HEK293 (cell line): ENCODE data around the gene DLG2.

ENCODE experiments used
- KLF10 ChIP-seq: fragments of 450-650 bp; IDR thresholded peaks from 2 replicates; pipeline ENCODE4 v1.5.1; 2018; ENCODE audit warnings: missing biosample characterization, mild to moderate bottlenecking, missing genetic modification characterization
- TCF7L2 ChIP-seq: IDR thresholded peaks from 2 replicates; pipeline ENCODE4 v1.6.1; 2011; ENCODE audit warnings: low read depth, mild to moderate bottlenecking, inconsistent platforms, low read length, moderate library complexity, borderline replicate concordance
- ZNF138 ChIP-seq: fragments of 450-650 bp; formaldehyde crosslinking; IDR thresholded peaks from 2 replicates; pipeline ENCODE4 v1.5.1; 2016; ENCODE audit warnings: missing biosample characterization, missing genetic modification characterization, borderline replicate concordance
- ZNF585B ChIP-seq: fragments of 450-650 bp; formaldehyde crosslinking; IDR thresholded peaks from 2 replicates; pipeline ENCODE4 v1.5.1; 2016; ENCODE audit warnings: missing biosample characterization, missing genetic modification characterization
- ZNF791 ChIP-seq: fragments of 450-650 bp; formaldehyde crosslinking; IDR thresholded peaks from 2 replicates; pipeline ENCODE4 v1.5.1; 2016; ENCODE audit warnings: missing biosample characterization, missing genetic modification characterization
- ZXDB ChIP-seq: fragments of 450-650 bp; formaldehyde crosslinking; IDR thresholded peaks from 2 replicates; pipeline ENCODE4 v1.5.1; 2016; ENCODE audit warnings: missing biosample characterization, missing genetic modification characterization
- TF ChIP-seq, protein P1 (sequence below): fragments of 450-650 bp; formaldehyde crosslinking; IDR thresholded peaks from 2 replicates; pipeline ENCODE4 v1.5.1; 2016; ENCODE audit warnings: missing biosample characterization, missing genetic modification characterization
- TF ChIP-seq, protein P2 (sequence below): fragments of 450-650 bp; formaldehyde crosslinking; IDR thresholded peaks from 2 replicates; pipeline ENCODE4 v1.5.1; 2016; ENCODE audit warnings: missing biosample characterization, missing genetic modification characterization

DNA sequence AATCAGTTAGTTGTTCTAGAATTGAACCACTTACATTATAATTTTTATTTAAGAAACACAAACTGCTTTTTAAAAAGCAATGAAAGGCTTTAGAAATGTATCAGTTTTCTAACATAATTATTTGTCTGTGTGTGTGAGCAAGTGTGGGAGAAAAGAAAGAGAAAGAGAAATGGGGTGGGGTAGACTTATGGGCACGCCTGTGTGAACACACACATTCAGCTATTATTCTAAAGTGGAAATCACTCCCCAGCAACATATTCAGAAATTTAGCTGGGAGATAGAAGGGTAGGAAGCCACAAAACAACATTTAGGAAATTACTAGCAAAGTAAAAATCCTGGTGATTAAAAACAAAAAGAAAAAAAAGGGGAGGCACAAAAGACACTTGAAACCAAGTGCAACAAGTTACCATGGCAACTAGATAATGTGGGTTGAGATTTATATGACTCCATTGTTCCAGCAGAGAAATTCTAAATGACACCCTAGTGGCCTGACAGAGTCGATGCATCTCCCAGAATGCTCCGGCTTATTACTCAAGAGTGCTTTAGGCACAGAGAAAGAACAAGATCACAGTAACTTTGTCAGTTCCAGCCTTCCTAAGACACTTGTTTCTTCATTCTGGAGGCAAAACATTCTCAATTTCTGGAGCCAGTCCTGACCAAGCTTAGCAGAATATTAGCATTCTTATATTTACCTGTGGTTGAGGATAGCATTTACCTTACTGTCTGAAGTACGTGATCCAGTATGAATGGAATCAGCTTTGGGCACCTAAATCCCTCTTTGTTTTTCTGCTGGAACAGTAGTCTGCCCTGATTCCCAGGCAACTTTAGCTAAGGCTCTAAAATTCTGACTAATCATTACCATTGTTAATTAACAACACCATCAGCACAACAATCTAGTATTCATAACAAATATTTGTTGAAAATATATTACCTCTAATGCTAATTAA, 444.4 kb downstream of the DLG2 start:
- TF ChIP-seq ZNF138 (tag by site-specific recombination) (no peak), ZNF585B (no peak), ZXDB (tag by site-specific recombination) (no peak), TCF7L2 (no peak), ZNF791 (no peak), KLF10 (tag by site-specific recombination) (no peak)
- TF ChIP-seq, protein P1, sequence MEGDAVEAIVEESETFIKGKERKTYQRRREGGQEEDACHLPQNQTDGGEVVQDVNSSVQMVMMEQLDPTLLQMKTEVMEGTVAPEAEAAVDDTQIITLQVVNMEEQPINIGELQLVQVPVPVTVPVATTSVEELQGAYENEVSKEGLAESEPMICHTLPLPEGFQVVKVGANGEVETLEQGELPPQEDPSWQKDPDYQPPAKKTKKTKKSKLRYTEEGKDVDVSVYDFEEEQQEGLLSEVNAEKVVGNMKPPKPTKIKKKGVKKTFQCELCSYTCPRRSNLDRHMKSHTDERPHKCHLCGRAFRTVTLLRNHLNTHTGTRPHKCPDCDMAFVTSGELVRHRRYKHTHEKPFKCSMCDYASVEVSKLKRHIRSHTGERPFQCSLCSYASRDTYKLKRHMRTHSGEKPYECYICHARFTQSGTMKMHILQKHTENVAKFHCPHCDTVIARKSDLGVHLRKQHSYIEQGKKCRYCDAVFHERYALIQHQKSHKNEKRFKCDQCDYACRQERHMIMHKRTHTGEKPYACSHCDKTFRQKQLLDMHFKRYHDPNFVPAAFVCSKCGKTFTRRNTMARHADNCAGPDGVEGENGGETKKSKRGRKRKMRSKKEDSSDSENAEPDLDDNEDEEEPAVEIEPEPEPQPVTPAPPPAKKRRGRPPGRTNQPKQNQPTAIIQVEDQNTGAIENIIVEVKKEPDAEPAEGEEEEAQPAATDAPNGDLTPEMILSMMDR (tag by site-specific recombination), result no peak
- TF ChIP-seq, protein P2, sequence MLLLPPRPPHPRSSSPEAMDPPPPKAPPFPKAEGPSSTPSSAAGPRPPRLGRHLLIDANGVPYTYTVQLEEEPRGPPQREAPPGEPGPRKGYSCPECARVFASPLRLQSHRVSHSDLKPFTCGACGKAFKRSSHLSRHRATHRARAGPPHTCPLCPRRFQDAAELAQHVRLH, result no peak
